Neural progenitor cell (in vitro differentiated cells): Measurements from ENCODE around the gene PRMT5.

Experiments
- EZH2phosphoT487 ChIP-seq: fragments of 200-600 bp; sonication (generic); IDR thresholded peaks from 2 replicates; pipeline ENCODE4 v1.6.1; 2017; ENCODE audit warnings: antibody characterized with exemption
- TF ChIP-seq, protein P1 (sequence below): fragments of 200-600 bp; sonication (generic); IDR thresholded peaks from 2 replicates; pipeline ENCODE4 v1.5.1; 2017; ENCODE audit warnings: antibody characterized with exemption, mild to moderate bottlenecking

DNA sequence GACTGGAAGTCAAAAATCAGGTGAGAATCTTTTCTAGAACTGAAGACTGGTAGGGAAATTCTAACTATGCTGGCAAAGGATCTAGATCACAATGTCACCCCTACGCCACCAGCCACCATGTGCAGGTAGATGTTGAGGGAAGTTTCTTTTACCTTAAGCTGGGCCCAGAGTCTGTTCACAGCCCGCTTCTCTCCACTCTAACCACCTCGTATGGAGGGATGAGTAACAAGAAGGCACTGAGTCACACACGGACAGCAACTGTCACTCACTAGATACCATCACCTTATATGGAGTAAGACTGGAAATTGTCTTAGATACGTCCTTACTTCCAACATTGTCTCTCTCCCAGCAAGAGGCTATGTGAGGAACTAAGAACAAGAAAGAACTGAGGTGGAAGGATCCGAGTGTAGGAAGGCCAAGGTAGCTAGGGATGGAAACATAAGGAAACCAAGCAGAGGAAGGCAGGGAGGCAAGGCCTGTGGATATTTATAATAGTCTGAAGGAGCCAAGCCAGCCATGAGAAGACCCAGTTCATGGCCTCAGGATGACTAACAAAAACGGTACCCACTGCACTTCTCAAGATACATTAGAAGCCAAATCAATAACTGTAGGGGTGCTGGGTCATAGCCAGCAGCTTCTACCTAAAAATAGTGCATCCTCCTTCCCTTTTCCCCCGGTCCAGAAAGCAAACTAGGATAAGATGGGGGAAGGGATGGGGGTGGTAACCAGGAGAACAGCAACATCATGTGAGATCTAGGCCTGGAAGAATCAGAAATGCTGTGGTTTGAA, 30.7 kb downstream of the PRMT5 start:
- TF ChIP-seq, protein P1, sequence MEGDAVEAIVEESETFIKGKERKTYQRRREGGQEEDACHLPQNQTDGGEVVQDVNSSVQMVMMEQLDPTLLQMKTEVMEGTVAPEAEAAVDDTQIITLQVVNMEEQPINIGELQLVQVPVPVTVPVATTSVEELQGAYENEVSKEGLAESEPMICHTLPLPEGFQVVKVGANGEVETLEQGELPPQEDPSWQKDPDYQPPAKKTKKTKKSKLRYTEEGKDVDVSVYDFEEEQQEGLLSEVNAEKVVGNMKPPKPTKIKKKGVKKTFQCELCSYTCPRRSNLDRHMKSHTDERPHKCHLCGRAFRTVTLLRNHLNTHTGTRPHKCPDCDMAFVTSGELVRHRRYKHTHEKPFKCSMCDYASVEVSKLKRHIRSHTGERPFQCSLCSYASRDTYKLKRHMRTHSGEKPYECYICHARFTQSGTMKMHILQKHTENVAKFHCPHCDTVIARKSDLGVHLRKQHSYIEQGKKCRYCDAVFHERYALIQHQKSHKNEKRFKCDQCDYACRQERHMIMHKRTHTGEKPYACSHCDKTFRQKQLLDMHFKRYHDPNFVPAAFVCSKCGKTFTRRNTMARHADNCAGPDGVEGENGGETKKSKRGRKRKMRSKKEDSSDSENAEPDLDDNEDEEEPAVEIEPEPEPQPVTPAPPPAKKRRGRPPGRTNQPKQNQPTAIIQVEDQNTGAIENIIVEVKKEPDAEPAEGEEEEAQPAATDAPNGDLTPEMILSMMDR = no peak
- no peak for TF ChIP-seq EZH2phosphoT487
